HG03095 (cell line): Measurements from ENCODE around the gene PIK3C2G.

Experiments
- ATAC-seq: cut with Tn5 transposase; IDR thresholded peaks from one replicate; pipeline ENCODE4 v1.9.1; 2021; ENCODE audit warnings: moderate library complexity; ENCODE audit not compliant: unreplicated experiment

PIK3C2G gene

DNA sequence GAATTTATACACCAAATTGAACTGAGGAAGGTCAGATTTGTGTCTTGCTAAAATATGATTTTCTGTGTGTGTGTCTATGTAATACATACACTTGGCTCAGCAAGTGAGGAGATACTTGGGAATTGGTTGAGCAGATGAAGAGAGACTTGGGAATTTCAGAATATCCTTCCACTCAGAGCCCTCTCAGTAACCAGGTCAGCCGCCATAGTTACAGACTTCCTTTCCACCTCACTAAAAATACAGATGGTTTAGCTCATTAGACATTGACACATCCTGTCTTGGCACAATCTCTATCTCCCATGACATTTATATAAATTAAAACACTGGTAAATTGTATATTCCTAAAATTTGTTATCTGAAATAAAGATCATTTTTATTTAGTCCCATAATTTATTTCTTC is 15.9 kb downstream of the PIK3C2G start:
- no peak for ATAC-seq

DNA sequence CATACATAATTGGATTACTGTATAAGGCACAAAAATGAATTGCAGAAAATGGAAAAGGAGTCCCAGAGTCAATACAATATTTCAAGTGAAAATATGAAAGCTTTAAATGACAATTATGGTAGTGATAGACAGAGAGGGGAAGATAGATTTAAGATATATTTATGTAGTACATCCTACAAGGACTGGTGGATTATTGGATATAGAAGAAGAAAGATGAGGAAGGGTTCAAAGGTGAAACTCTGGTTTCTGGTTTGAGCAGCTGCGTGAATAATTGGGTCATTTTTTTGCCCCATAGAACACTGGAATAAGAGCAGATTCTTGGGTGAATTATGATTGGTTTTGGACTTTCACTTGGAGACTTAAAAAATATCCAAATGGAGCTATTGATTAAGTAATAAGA is 19.4 kb downstream of the PIK3C2G start:
- no peak for ATAC-seq

GRCh38 chr12:18281941-18282340 is 20.6 kb downstream of the PIK3C2G start:
- no peak for ATAC-seq

- ATAC-seq = no peak
Observed at GRCh38 chr12:18283831-18284230, 22.5 kb downstream of the PIK3C2G start.

DNA sequence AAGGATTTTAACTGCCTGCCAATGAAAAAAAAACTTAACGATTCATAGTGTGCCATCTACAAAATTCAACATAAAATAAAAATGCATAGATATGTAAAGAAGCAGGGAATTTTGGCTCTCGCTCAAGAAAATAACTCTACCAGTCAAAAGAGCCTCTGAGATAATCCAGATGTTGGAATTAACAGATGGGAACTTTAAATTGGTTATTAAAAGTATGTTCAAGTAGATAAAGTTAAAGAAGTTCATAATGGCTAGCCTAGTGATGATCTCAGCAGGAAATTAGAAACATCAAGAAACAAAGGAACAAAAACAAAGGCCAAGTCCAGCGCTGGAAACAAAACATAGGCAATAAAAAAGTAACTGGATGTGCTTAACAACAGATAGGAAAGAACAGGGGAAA is 23.1 kb downstream of the PIK3C2G start:
- ATAC-seq = no peak

GRCh38 chr12:18285161-18285560 is 23.8 kb downstream of the PIK3C2G start:
- no peak for ATAC-seq

GRCh38 chr12:18290386-18290785 is 29.1 kb downstream of the PIK3C2G start:
- no peak for ATAC-seq

DNA sequence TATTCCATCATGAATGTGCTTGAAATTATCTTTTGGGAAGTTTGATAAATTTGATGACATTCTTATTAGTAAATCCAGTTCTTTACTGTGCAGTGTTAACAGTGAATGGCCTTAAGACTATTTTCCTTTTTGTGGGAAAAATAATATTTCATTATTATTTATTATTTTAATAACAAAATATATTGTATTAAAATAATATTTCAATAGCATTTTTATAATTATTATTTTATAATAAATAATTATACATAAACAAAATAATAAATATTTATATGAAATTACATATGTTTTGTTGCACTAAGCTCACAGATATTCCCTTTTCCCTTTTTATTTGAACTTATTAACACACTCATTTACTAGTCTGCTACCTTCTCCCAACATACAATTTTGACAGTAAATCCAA is 33.6 kb downstream of the PIK3C2G start:
- ATAC-seq = no peak

GRCh38 chr12:18296201-18296908 is 35.0 kb downstream of the PIK3C2G start:
- ATAC-seq = no peak

- ATAC-seq = no peak
Observed at GRCh38 chr12:18296909-18297280, 35.6 kb downstream of the PIK3C2G start.

DNA sequence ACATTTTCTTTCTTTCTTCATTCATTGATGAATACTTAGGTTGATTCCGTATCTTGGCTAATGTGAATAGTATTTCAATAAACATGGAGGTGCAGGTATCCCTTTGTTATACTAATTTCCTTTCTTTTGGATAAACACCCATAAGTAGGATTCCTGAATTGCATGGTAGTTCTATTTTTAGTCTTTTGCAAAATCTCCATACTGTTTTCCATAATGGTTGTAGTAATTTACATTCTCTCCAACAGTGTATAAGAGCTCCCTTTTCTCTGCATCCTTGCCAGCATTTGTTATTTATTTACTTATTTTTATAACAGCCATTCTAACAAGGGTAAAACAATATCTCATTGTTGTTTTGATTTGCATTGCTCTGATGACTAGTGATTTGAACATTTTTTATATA is 36.6 kb downstream of the PIK3C2G start:
- no peak for ATAC-seq

GRCh38 chr12:18302809-18303430 is 41.6 kb downstream of the PIK3C2G start:
- no peak for ATAC-seq

GRCh38 chr12:18304609-18305008 is 43.3 kb downstream of the PIK3C2G start:
- ATAC-seq = no peak

DNA sequence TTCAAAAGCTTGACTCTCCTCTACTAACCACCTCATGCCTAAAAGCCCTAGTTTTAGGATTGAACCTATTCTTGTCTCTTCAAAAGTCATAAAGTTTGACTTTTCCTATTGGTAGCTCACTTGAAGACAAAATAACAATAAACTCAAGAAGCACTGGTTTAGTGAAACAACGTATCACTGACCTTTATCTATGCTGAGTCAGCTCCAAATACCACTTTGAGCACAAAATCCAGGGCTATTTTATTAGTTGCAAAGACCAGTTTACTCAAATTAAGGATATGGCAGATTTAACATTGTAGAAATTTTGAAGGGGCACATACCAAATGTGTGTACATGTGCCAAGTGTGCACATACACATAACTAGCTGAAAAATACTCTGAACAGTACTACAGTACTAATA is 45.0 kb downstream of the PIK3C2G start:
- ATAC-seq = no peak

DNA sequence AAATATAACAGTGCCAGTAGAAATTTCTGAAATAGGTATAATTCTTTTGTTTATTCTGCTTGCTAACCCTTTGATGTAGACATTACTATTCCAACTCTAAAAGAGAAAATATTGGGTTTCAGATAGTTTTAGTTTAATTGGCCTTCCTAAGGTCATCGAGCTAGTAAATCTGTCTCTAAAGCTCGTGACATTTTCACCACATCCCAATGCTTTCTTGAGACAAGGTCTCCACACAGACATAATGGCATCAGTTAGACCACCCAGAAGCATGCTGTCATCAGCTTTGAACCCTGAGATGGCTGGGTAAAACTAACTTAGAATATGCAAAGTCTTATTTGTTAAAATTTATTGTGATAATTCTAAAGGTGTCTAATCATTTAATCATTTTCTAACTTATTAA is 52.0 kb downstream of the PIK3C2G start:
- no peak for ATAC-seq

DNA sequence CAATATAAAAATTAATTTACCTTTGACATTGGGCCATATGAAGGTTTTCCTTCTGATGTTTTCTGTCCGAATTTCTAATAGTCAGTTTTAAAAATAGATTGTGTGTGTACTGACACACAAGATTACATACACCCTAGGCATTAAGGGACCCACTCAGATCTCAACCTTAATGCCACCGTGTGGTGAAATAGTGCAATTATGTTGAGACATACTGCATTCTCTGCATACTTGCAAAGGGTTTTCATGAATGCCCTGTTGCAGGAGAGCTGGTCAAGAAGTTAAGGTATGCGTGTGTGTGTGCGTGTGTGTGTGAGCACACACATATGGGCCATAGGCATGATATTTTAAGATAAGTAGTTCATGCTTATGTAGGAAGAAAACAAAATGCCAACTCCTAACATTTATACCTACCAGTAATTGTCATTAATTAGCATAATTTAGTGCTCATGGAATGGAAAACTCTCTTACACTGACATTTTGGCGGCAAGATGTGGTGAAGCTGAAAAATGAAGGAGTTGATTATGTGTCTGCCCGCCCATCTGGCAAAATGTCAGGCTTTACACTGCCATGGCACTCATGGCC is 58.8 kb downstream of the PIK3C2G start:
- ATAC-seq = no peak

GRCh38 chr12:18320976-18321375 is 59.7 kb downstream of the PIK3C2G start:
- no peak for ATAC-seq

DNA sequence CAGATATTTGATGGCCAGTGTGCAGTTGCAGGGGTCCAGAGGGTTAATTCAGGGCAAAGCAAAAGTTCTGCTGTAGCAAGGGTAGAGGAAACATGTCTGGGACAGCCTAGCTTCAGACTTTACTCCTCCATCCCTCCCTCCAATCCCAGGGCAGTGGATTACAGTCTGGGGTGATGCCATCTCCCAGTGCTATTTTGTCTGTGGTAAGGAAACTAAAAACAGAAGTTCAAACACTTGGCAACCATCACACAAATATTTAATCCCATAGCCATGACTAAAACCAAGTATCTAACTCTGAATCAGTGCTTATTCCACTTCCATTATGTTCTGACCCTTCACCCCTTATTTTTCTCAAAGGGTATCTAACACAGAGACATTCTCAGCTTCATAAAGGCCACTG is 61.8 kb downstream of the PIK3C2G start:
- no peak for ATAC-seq

DNA sequence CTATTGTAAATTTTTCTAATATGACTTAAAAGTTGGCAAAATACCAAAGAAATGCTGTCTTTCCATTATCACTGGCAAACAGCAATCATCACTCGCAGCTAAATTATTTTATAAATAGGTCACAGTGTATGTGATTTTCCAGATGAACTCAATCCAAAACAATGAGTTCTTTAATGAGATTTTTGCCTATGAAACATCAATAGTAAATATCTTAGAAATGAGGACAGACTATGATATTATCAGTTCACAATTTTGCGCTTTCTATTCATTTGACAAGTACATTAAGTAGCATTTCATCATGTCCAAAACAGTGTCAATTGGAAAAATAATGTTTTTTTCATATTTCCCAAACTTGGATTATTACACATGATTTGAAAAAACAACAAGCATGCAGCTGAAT is 65.7 kb downstream of the PIK3C2G start:
- ATAC-seq = no peak

- no peak for ATAC-seq
Observed at GRCh38 chr12:18332173-18332572, 70.9 kb downstream of the PIK3C2G start.

DNA sequence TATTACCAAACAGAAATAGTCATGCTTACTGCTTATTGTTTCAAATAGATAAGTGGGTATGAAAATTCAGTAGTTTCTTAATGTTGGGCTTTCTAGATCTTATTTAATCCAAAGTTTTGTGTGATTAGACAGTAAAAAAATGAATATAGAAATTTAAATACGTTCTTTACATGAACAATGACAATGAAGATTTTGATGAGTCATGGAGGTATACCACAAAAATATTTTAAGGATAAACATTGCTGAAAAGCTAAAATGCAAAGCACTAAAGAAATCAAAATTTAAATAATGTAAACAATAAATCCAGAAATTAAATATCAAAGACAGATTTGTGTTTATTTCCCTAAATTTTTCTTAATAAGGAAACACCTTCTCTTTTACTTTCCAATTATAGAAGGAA is 78.3 kb downstream of the PIK3C2G start:
- no peak for ATAC-seq

DNA sequence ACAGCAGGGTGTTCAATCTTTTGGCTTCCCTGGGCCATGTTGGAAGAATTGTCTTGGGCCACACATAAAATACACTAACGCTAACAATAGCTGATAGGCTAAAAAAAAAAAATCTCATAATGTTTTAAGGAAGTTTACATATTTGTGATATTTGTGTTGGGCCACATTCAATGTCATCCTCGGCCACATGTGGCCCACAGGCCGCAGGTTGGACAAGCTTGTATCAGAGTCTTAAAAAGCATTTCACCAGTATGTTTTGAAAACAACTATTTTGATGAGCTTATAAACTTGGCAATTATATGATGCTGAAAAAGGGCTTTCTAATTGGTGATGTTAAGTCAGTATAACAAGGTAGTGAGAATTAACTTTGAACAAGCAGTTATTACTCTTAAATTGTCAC is 78.9 kb downstream of the PIK3C2G start:
- ATAC-seq = no peak

DNA sequence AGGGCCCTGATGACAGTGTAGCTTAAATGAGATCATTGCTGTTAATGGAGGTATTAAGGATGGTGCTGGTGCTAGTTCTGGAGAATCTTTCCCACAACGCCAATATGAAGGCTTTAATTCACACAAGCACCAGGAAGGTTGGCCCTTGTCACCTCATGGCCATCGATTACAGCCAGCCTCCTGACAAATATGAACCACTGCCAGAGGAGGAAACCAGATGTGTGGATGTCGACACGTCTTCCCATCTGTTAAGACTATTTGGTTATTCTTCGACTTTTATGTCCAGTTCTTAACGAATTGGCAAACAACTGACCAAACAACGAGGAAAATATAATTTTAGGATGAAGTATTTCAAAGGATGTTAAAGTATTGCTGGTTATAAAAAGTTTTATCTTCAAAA is 79.5 kb downstream of the PIK3C2G start:
- no peak for ATAC-seq
